ENCODE measurements around the gene USP7. TPM values are rescaled to one million over a fixed set of nuclear protein-coding genes. Genes with fewer than 3 reads are reported as not detected.

USP7 gene
- total RNA-seq, 1 experiment from 2014 or later: 125 TPM

GRCh38 chr16:8854298-8854948 is 109.3 kb downstream of the USP7 start:
- H3K4me3 ChIP-seq (ENCODE audit: low read depth in 2 of 2, low read length in 2 of 2): no peak overlapping the region
- ChIA-PET POLR2A (interaction anchor here (0.6 kb wide), 1 partner anchor 14 kb away, joined by 4 read pairs; the partner anchor contains the start of gene CARHSP1), CTCF (interaction anchor here (1.1 kb wide), 1 partner anchor 17 kb away, joined by 9 read pairs; no protein-coding TSS in a partner anchor)
- H3K27me3 ChIP-seq (ENCODE audit: control insufficient read depth, insufficient read depth, low read length): no peaks in the 10 kb centered on the region
- in situ Hi-C loops (cut with HindIII; ENCODE audit: low pct_unique_long_range_greater_than_20kb, low sequenced_read_pairs): no loop called here
- H3K36me3 ChIP-seq (ENCODE audit: control insufficient read depth, insufficient read depth, low read length): peaks cover 2% of the 10 kb centered on the region; the same call in 1 of the 2 replicates
- BruUV-seq (replicated peaks): no TSS peak
- no peak overlapping the region for H3K27ac ChIP-seq (ENCODE audit: low read length)
- ATAC-seq: no peak
- intact Hi-C loops (cut with micrococcal nuclease; ENCODE audit: unreplicated experiment): no loop called here
- no peaks in the 10 kb centered on the region for H3K9me3 ChIP-seq (ENCODE audit: control insufficient read depth, insufficient read depth, low read depth, low read length)
- TF ChIP-seq TCF7L2 (IDR thresholded peaks at IDR 0.05; ENCODE audit: low read depth, low read length) (no peak), SIN3A (IDR thresholded peaks at IDR 0.05; ENCODE audit: borderline replicate concordance, insufficient read depth, low read depth, low read length) (no peak), POLR2AphosphoS5 (IDR thresholded peaks at IDR 0.05; ENCODE audit: low read depth, low read length) (no peak; the same call in 1 of the 2 replicates)
- TF ChIP-seq, protein P1, sequence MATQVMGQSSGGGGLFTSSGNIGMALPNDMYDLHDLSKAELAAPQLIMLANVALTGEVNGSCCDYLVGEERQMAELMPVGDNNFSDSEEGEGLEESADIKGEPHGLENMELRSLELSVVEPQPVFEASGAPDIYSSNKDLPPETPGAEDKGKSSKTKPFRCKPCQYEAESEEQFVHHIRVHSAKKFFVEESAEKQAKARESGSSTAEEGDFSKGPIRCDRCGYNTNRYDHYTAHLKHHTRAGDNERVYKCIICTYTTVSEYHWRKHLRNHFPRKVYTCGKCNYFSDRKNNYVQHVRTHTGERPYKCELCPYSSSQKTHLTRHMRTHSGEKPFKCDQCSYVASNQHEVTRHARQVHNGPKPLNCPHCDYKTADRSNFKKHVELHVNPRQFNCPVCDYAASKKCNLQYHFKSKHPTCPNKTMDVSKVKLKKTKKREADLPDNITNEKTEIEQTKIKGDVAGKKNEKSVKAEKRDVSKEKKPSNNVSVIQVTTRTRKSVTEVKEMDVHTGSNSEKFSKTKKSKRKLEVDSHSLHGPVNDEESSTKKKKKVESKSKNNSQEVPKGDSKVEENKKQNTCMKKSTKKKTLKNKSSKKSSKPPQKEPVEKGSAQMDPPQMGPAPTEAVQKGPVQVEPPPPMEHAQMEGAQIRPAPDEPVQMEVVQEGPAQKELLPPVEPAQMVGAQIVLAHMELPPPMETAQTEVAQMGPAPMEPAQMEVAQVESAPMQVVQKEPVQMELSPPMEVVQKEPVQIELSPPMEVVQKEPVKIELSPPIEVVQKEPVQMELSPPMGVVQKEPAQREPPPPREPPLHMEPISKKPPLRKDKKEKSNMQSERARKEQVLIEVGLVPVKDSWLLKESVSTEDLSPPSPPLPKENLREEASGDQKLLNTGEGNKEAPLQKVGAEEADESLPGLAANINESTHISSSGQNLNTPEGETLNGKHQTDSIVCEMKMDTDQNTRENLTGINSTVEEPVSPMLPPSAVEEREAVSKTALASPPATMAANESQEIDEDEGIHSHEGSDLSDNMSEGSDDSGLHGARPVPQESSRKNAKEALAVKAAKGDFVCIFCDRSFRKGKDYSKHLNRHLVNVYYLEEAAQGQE (IDR thresholded peaks at IDR 0.05; ENCODE audit: insufficient read depth in 1 of 2, low read depth in 2 of 2, low read length in 1 of 2): no peak
- TF ChIP-seq, protein P2, sequence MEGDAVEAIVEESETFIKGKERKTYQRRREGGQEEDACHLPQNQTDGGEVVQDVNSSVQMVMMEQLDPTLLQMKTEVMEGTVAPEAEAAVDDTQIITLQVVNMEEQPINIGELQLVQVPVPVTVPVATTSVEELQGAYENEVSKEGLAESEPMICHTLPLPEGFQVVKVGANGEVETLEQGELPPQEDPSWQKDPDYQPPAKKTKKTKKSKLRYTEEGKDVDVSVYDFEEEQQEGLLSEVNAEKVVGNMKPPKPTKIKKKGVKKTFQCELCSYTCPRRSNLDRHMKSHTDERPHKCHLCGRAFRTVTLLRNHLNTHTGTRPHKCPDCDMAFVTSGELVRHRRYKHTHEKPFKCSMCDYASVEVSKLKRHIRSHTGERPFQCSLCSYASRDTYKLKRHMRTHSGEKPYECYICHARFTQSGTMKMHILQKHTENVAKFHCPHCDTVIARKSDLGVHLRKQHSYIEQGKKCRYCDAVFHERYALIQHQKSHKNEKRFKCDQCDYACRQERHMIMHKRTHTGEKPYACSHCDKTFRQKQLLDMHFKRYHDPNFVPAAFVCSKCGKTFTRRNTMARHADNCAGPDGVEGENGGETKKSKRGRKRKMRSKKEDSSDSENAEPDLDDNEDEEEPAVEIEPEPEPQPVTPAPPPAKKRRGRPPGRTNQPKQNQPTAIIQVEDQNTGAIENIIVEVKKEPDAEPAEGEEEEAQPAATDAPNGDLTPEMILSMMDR (IDR thresholded peaks at IDR 0.05): no peak
- DNase-seq (ENCODE audit: low read depth, low spot score): no peak
- H3K4me1 ChIP-seq (ENCODE audit: control insufficient read depth, insufficient read depth, low read length): peaks cover 31% of the 10 kb centered on the region

DNA sequence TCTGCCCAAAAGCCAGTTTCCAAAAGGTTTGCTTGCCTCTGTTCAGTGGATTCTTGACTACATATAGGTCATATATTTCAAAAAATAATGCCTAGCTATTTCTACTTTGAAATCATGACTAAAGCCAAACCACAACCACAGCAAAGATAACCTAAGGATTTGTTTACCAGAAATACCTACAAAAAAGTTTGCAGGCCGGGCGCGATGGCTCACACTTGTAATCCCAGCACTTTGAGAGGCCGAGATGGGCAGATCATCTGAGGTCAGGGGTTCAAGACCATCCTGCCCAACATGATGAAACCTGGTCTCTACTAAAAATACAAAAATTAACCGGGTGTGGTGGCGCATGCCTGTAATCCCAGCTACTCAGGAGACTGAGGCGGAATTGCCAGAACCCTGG is 110.1 kb downstream of the USP7 start:
- intact Hi-C loops (cut with micrococcal nuclease; ENCODE audit: unreplicated experiment): no loop called here
- BruUV-seq (replicated peaks): no TSS peak

More for the DNA sequence above, 110.1 kb downstream of the USP7 start:
- in situ Hi-C loops (cut with HindIII; ENCODE audit: low pct_unique_long_range_greater_than_20kb, low sequenced_read_pairs): no loop called here
- peaks cover 4% of the 10 kb centered on the region; the same call in 1 of the 2 replicates for H3K36me3 ChIP-seq (ENCODE audit: control insufficient read depth, insufficient read depth, low read length)
- no peak for DNase-seq (ENCODE audit: low read depth, low spot score)
- no peaks in the 10 kb centered on the region for H3K9me3 ChIP-seq (ENCODE audit: control insufficient read depth, insufficient read depth, low read depth, low read length)
- TF ChIP-seq POLR2AphosphoS5 (IDR thresholded peaks at IDR 0.05; ENCODE audit: low read depth, low read length) (no peak), TCF7L2 (IDR thresholded peaks at IDR 0.05; ENCODE audit: low read depth, low read length) (no peak), SIN3A (IDR thresholded peaks at IDR 0.05; ENCODE audit: borderline replicate concordance, insufficient read depth, low read depth, low read length) (no peak)
- TF ChIP-seq, protein P2 (IDR thresholded peaks at IDR 0.05): no peak
- CTCF ChIA-PET: interaction anchor here (1.1 kb wide), 1 partner anchor 18 kb away, joined by 9 read pairs; no protein-coding TSS in a partner anchor
- peak overlapping the region; percentile 1; the same call in 1 of the 2 replicates for H3K27ac ChIP-seq (ENCODE audit: low read length)
- POLR2A ChIA-PET: interaction anchor here (0.6 kb wide), 1 partner anchor 15 kb away, joined by 4 read pairs; the partner anchor contains the start of gene CARHSP1
- peaks cover 37% of the 10 kb centered on the region for H3K4me1 ChIP-seq (ENCODE audit: control insufficient read depth, insufficient read depth, low read length)
- no peak for ATAC-seq
- H3K4me3 ChIP-seq (ENCODE audit: low read depth in 2 of 2, low read length in 2 of 2): no peak overlapping the region
- H3K27me3 ChIP-seq (ENCODE audit: control insufficient read depth, insufficient read depth, low read length): no peaks in the 10 kb centered on the region

Measured in Panc1 (cell line).